Endometrium (tissue), 2 donors: ENCODE results near the gene ATP7B.
"Not testable (repeated sequence)": the region's sequence is repeated elsewhere in the genome, so short reads cannot be mapped to it uniquely, and the experiment has no call there.

ENCODE experiments used
- FAIRE-seq: peaks from 2 replicates; lab custom pipeline; 2012; peaks lifted over from hg19 to GRCh38; lab: Jason Lieb, UNC
- donor health status: control.
- donor health status: control.

The ATP7B gene

GRCh38 chr13:52005841-52006522, 5.3 kb downstream of the ATP7B start:
- FAIRE-seq: no peak

- no peak for FAIRE-seq
Observed at GRCh38 chr13:52004511-52005170, 6.6 kb downstream of the ATP7B start.

- no peak for FAIRE-seq
Observed at GRCh38 chr13:52003541-52003940, 7.7 kb downstream of the ATP7B start.

- FAIRE-seq: no peak
Observed at GRCh38 chr13:52002361-52002760, 8.9 kb downstream of the ATP7B start.

- no peak for FAIRE-seq
Observed at GRCh38 chr13:52001120-52001731, 10.0 kb downstream of the ATP7B start.

GRCh38 chr13:51999921-52000320, 11.3 kb downstream of the ATP7B start:
- no peak for FAIRE-seq

GRCh38 chr13:51999510-51999911, 11.7 kb downstream of the ATP7B start:
- no peak for FAIRE-seq

- no peak for FAIRE-seq
Observed at GRCh38 chr13:51998723-51999509, 12.3 kb downstream of the ATP7B start.

GRCh38 chr13:51997641-51998330, 13.5 kb downstream of the ATP7B start:
- no peak for FAIRE-seq

GRCh38 chr13:51997186-51997585, 14.1 kb downstream of the ATP7B start:
- FAIRE-seq: no peak

- FAIRE-seq: no peak
Observed at GRCh38 chr13:51996641-51997040, 14.6 kb downstream of the ATP7B start.

GRCh38 chr13:51995677-51996551, 15.3 kb downstream of the ATP7B start:
- no peak for FAIRE-seq

- no peak for FAIRE-seq
Observed at GRCh38 chr13:51993713-51994112, 17.5 kb downstream of the ATP7B start.

GRCh38 chr13:51988988-51989618, 22.1 kb downstream of the ATP7B start:
- FAIRE-seq: no peak

GRCh38 chr13:51984904-51985303, 26.3 kb downstream of the ATP7B start:
- FAIRE-seq: not testable (repeated sequence)

GRCh38 chr13:51983292-51983691, 28.0 kb downstream of the ATP7B start:
- FAIRE-seq: not testable (repeated sequence)

- no peak for FAIRE-seq
Observed at GRCh38 chr13:51981355-51981754, 29.9 kb downstream of the ATP7B start.

GRCh38 chr13:51980908-51981307, 30.3 kb downstream of the ATP7B start:
- no peak for FAIRE-seq

GRCh38 chr13:51978796-51979556, 32.3 kb downstream of the ATP7B start:
- no peak for FAIRE-seq

GRCh38 chr13:51977625-51978024, 33.6 kb downstream of the ATP7B start:
- no peak for FAIRE-seq
